ENCODE measurements around the gene INIP.

- TF ChIP-seq CTCF (conservative IDR thresholded peaks at IDR 0.05; ENCODE audit: low read depth, low read length) (no peak), EZH2 (IDR thresholded peaks at IDR 0.05; ENCODE audit: borderline replicate concordance, low read depth, low read length, poor library complexity, severe bottlenecking) (no peak)
These were observed 5.2 kb downstream of the INIP start for GRCh38 chr9:112712678-112713077.

Measured in A673 (cell line).